CD14-positive monocyte (primary cell): ENCODE data around the gene KHNYN. TPM values are rescaled to one million over a fixed set of nuclear protein-coding genes. Genes with fewer than 3 reads are reported as not detected.

Source experiments
- DNase-seq, 3 donors: peaks; one replicate each; pipeline ENCODE4 v3.0.0-alpha.2; 2011 to 2022
- H2AFZ ChIP-seq: 2 replicates; pipeline ENCODE4 v1.6.0; 2012; ENCODE audit warnings: mild to moderate bottlenecking, low read depth, low read length, inconsistent platforms; ENCODE audit not compliant: insufficient read depth, poor library complexity, severe bottlenecking
- H3K27ac ChIP-seq, 2 donors: 1 replicate in 1 of 2; 2 replicates in 1 of 2; pipeline ENCODE4 v1.5.1; 2012 to 2013; ENCODE audit warnings: low read length in 2 of 2, control low read depth in 1 of 2, inconsistent platforms in 1 of 2, low read depth in 1 of 2, mild to moderate bottlenecking in 1 of 2
- H3K27me3 ChIP-seq, 2 donors: one replicate each; pipeline versions ENCODE4 v1.6.0 to v1.6.1; 2011 to 2013; ENCODE audit warnings: low read length in 2 of 2; ENCODE audit not compliant: control insufficient read depth in 2 of 2, insufficient read depth in 2 of 2
- H3K36me3 ChIP-seq, 2 donors: replicated peaks in 1 of 2; 1 replicate in 1 of 2; 2 replicates in 1 of 2; pipeline versions ENCODE4 v1.5.1 to v1.6.1; 2012 to 2013; ENCODE audit warnings: low read length in 2 of 2, control low read depth in 1 of 2, inconsistent platforms in 1 of 2, mild to moderate bottlenecking in 1 of 2; ENCODE audit not compliant: insufficient read depth in 2 of 2, control insufficient read depth in 1 of 2
- H3K4me1 ChIP-seq, 2 donors: 1 replicate in 1 of 2; 2 replicates in 1 of 2; pipeline versions ENCODE4 v1.5.1 to v1.6.1; 2012 to 2013; ENCODE audit warnings: low read length in 2 of 2, control low read depth in 1 of 2, inconsistent platforms in 1 of 2, mild to moderate bottlenecking in 1 of 2, moderate library complexity in 1 of 2; ENCODE audit not compliant: insufficient read depth in 2 of 2, control insufficient read depth in 1 of 2
- H3K4me2 ChIP-seq: replicated peaks from 2 replicates; pipeline ENCODE3; 2012; ENCODE audit warnings: low read length, moderate library complexity, mild to moderate bottlenecking; ENCODE audit not compliant: poor library complexity, severe bottlenecking; ENCODE audit errors: extremely low read depth
- H3K4me3 ChIP-seq, 3 experiments: fragments of 200-600 bp in 1 of 3; sonication (generic) in 1 of 3; replicated peaks in 1 of 3; 1 replicate in 2 of 3; 2 replicates in 1 of 3; pipeline ENCODE4 v1.5.1; 2011 to 2013; ENCODE audit warnings: low read length in 3 of 3, mild to moderate bottlenecking in 3 of 3, control low read depth in 2 of 3, low read depth in 2 of 3, inconsistent platforms in 1 of 3, moderate library complexity in 1 of 3
- H3K79me2 ChIP-seq: 2 replicates; pipeline ENCODE4 v1.6.0; 2012; ENCODE audit warnings: mild to moderate bottlenecking, control low read depth, inconsistent platforms, low read length, moderate library complexity; ENCODE audit not compliant: insufficient read depth
- H3K9ac ChIP-seq: 2 replicates; pipeline ENCODE4 v1.6.0; 2017; ENCODE audit warnings: low read length, mild to moderate bottlenecking; ENCODE audit not compliant: insufficient read depth, poor library complexity, severe bottlenecking
- H3K9me3 ChIP-seq, 2 donors: replicated peaks in 1 of 2; 1 replicate in 1 of 2; 2 replicates in 1 of 2; pipeline versions ENCODE4 v1.5.1 to v1.6.1; 2012 to 2013; ENCODE audit warnings: low read length in 2 of 2, control low read depth in 1 of 2; ENCODE audit not compliant: control insufficient read depth in 1 of 2, insufficient read depth in 1 of 2
- H4K20me1 ChIP-seq: 2 replicates; pipeline ENCODE4 v1.6.0; 2012; ENCODE audit warnings: mild to moderate bottlenecking, low read length, control low read depth, moderate library complexity; ENCODE audit not compliant: insufficient read depth
- H3K27ac Mint-ChIP-seq, 7 donors: one replicate each; pipeline ENCODE4 v1.8.0; 2020; ENCODE audit warnings: mild to moderate bottlenecking in 7 of 7, mixed read lengths in 7 of 7, moderate library complexity in 6 of 7, inconsistent platforms in 2 of 7
- H3K27me3 Mint-ChIP-seq, 3 donors: one replicate each; pipeline ENCODE4 v1.8.0; 2021 to 2022; ENCODE audit warnings: low read depth in 3 of 3, mild to moderate bottlenecking in 3 of 3, mixed read lengths in 3 of 3, moderate library complexity in 3 of 3, inconsistent platforms in 1 of 3
- H3K36me3 Mint-ChIP-seq, 2 donors: one replicate each; pipeline ENCODE4 v1.8.0; 2020; ENCODE audit warnings: mixed read lengths in 2 of 2, inconsistent platforms in 1 of 2, mild to moderate bottlenecking in 1 of 2
- H3K4me1 Mint-ChIP-seq: one replicate; pipeline ENCODE4 v1.8.0; 2020; ENCODE audit warnings: mild to moderate bottlenecking, mixed read lengths
- H3K4me3 Mint-ChIP-seq, 2 donors: one replicate each; pipeline ENCODE4 v1.8.0; 2020; ENCODE audit warnings: mild to moderate bottlenecking in 2 of 2, mixed read lengths in 2 of 2, moderate library complexity in 1 of 2
- H3K9me3 Mint-ChIP-seq, 7 donors: one replicate each; pipeline ENCODE4 v1.8.0; 2020 to 2022; ENCODE audit warnings: mixed read lengths in 7 of 7, mild to moderate bottlenecking in 6 of 7, moderate library complexity in 6 of 7, inconsistent platforms in 2 of 7
- CTCF ChIP-seq: fragments of 200-600 bp; IDR thresholded peaks from one replicate; pipeline ENCODE4 v1.8.0; 2022; ENCODE audit warnings: antibody characterized with exemption, mild to moderate bottlenecking
- WGBS: methylation state at CpG from one replicate; pipeline ENCODE4 v1.1.5; 2013; ENCODE audit warnings: missing lambda C conversion rate; ENCODE audit not compliant: insufficient coverage; 5-methylcytosine and 5-hydroxymethylcytosine counted together
- intact Hi-C, 2 donors: fragments of 100-400 bp; cut with micrococcal nuclease; formaldehyde crosslinking; loops; one replicate each; pipeline versions ENCODE4 v1.15.0 to v1.15.1; 2023
- polyA plus RNA-seq, 3 donors: library from polyadenylated mRNA; depleted of rRNA in 1 of 3; unstranded in 2 of 3; stranded (reverse) in 1 of 3; fragments of 300-500 nt in 2 of 3; fragments of >200 nt in 1 of 3; fragmentation: Illumina TruSeq in 2 of 3; gene quantifications; 1 replicate in 2 of 3; 2 replicates in 1 of 3; pipeline ENCODE4 v1.2.3, GENCODE V29; 2012 to 2021

Gene KHNYN
- polyA plus RNA-seq, 3 donors: 12.4 to 39.8 (median 16.0) TPM

- Mint-ChIP-seq H3K36me3 (no peaks in the 10 kb centered on the region), H3K27me3 (peaks cover 0 to 5% (median 2%) of the 10 kb centered on the region in 3 donors), H3K4me1 (no peaks in the 10 kb centered on the region), H3K9me3 (no peaks in the 10 kb centered on the region), H3K27ac (no peak overlapping the region), H3K4me3 (no peak overlapping the region)
- Histone ChIP-seq H3K36me3 (no peaks in the 10 kb centered on the region), H3K27me3 (no peaks in the 10 kb centered on the region), H3K4me1 (no peaks in the 10 kb centered on the region), H3K4me2 (no peak overlapping the region), H3K4me3 (no peak overlapping the region), H3K27ac (no peak overlapping the region), H3K9me3 (no peaks in the 10 kb centered on the region), H3K79me2 (no peaks in the 10 kb centered on the region), H3K9ac (no peak overlapping the region), H4K20me1 (no peaks in the 10 kb centered on the region), H2AFZ (no peak overlapping the region)
- no peak for DNase-seq
- 89% methylated on average over 4 of the region's 10 CpGs for WGBS
- intact Hi-C loops: loop anchor here in 1 of 2 donors (5.0 kb wide), 1 partner anchor 38 kb away; no protein-coding TSS in a partner anchor
- no peak for TF ChIP-seq CTCF
Measured at GRCh38 chr14:24409956-24410355, 19.8 kb upstream of the KHNYN start.

GRCh38 chr14:24411443-24412389 is 18.0 kb upstream of the KHNYN start:
- TF ChIP-seq CTCF: peak; percentile 83
- no peaks in the 10 kb centered on the region for H3K4me1 Mint-ChIP-seq
- no peaks in the 10 kb centered on the region for H3K9me3 Mint-ChIP-seq
- H3K4me3 ChIP-seq: no peak overlapping the region
- no peaks in the 10 kb centered on the region for H3K4me1 ChIP-seq
- H3K9ac ChIP-seq: no peak overlapping the region
- peak in 2 of 3 donors; percentile 43 to 49 for DNase-seq
- H4K20me1 ChIP-seq: no peaks in the 10 kb centered on the region
- H3K27ac Mint-ChIP-seq: no peak overlapping the region
- no peak overlapping the region for H2AFZ ChIP-seq
- no peaks in the 10 kb centered on the region for H3K9me3 ChIP-seq
- no peaks in the 10 kb centered on the region for H3K27me3 ChIP-seq
- intact Hi-C loops: no loop called here
- WGBS: 70% methylated on average over 13 of the region's 16 CpGs
- H3K4me2 ChIP-seq: no peak overlapping the region
- H3K79me2 ChIP-seq: no peaks in the 10 kb centered on the region
- H3K36me3 Mint-ChIP-seq: no peaks in the 10 kb centered on the region
- no peaks in the 10 kb centered on the region for H3K36me3 ChIP-seq
- no peak overlapping the region for H3K27ac ChIP-seq
- H3K4me3 Mint-ChIP-seq: no peak overlapping the region
- H3K27me3 Mint-ChIP-seq: peaks cover 0 to 4% (median 4%) of the 10 kb centered on the region in 3 donors
